Putamen (tissue), 1 donor: ENCODE results near the gene OVOL2.

Experiments
- DNase-seq: peaks from one replicate; pipeline ENCODE4 v3.0.0-alpha.2; 2016; ENCODE audit warnings: low spot score

Gene OVOL2

DNA sequence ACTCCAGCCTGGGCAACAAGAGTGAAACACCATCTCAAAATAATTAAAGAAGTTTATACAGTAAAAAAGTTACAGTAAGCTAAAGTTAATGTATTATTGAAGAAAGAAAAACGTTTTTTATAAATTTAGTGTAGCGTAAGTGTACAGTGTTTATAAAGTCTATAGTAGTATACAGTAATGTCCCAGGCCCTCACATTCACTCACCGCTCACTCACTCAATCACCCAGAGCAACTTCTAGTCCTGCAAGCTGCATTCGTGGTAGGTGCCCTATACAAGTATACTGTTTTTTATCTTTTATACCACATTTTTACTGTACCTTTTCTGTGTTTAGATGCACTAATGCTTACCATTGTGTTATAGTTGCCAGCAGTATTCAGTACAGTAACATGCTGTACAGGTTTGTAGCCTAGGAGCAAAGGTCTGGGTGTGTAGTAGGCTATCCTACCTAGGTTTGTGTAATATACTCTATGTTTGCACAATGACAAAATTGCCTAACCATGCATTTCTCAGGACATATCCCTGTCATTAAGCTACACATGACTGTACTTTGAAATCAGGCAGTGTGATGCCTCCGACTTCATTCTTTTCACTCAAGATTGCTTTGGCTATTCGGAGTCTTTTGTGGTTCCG lies 72.2 kb downstream of the OVOL2 start:
- DNase-seq: no peak

DNA sequence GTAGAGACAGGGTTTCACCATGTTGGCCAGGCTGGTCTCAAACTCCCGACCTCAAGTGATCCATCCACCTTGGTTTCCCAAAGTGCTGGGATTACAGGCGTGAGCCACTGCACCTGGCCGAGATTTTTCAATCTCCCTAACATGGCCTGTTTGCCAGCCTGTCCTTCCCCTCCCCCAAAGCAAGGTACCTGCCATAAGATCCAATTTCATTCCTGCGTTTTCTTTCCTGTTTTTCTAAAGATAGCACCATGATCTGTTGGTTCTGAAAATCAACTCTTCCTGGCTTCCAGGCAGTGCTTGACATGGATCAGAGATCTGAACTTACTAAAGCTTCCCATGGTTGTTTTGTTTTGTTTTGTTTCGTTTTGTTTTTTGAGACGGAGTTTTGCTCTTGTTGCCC lies 81.4 kb downstream of the OVOL2 start:
- no peak for DNase-seq
